ENCODE results near the gene EIF4E3. TPM values are rescaled to one million over a fixed set of nuclear protein-coding genes. Genes with fewer than 3 reads are reported as not detected.

EIF4E3 gene
- total RNA-seq, 1 donor from 2014 or later = 48.9 TPM

DNA sequence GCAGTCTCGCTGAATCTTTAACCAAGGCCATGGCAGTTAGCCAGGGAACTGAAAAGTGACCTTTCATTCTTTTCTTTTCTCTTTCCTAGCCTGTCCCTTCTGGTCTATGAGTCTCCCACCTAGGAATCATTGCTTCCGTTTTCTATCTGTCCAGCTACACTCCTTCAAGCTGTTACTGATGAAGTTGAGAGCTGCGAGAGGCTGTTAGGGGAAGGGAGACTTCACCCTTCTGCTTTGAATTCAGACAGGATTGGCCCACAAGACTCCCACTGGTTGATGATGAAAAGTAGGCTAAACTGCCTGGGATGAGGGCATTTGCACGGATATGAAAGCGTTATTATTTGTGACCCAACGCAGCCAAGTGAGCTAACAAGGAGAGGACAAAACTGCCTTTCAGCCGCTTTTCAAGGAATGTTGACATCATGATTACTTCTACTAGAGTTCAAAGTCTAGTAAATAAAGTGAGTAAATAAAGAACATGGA, 30.2 kb downstream of the EIF4E3 start:
- intact Hi-C loops (cut with micrococcal nuclease) = no loop called here
- no peak overlapping the region for H3K27ac ChIP-seq (replicated peaks)
- no peaks in the 10 kb centered on the region for H3K9me3 ChIP-seq (replicated peaks)
- peaks cover 19% of the 10 kb centered on the region for H3K36me3 ChIP-seq
- no peaks in the 10 kb centered on the region for H3K27me3 ChIP-seq (ENCODE audit: low read depth)
- DNase-seq = no peak
- H3K4me3 ChIP-seq = no peak overlapping the region
- peaks cover 26% of the 10 kb centered on the region for H3K4me1 ChIP-seq
- no peak for TF ChIP-seq CTCF (IDR thresholded peaks at IDR 0.05; ENCODE audit: borderline replicate concordance)

DNA sequence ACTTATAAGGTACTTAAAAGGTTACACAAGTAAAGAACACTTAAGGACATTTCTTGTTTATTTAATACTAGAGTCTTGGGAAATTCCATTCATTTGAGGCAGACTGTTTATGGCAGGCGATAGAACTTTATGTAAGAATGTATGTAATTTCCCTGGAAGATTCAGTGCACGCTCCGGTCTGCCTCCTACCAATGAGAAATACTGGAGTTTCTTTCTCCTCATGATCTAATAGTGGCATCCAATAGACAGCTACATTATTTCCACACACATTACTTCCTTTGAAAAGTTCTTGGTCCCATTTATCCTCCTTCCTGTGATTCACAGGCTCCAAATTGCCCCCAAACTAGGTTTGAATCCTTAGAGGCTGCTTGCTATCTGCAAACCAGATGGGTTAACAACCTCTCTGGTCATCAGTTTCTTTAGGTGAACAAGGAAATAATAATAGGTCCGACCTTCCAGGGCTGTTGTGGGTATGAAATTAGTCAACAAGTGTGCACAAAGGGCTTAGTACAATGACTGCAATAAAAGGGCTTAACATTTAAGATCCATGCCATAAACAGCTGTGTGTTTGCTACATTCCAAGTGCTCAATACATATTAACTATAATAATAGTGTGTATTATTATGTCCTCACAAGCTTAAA, 30.7 kb downstream of the EIF4E3 start:
- Histone ChIP-seq H3K9me3 (replicated peaks) (no peaks in the 10 kb centered on the region), H3K36me3 (peaks cover 17% of the 10 kb centered on the region), H3K27me3 (ENCODE audit: low read depth) (no peaks in the 10 kb centered on the region), H3K4me1 (peaks cover 29% of the 10 kb centered on the region), H3K4me3 (no peak overlapping the region), H3K27ac (replicated peaks) (no peak overlapping the region)
- TF ChIP-seq CTCF (IDR thresholded peaks at IDR 0.05; ENCODE audit: borderline replicate concordance) = no peak
- DNase-seq = no peak
- intact Hi-C loops (cut with micrococcal nuclease) = no loop called here

DNA sequence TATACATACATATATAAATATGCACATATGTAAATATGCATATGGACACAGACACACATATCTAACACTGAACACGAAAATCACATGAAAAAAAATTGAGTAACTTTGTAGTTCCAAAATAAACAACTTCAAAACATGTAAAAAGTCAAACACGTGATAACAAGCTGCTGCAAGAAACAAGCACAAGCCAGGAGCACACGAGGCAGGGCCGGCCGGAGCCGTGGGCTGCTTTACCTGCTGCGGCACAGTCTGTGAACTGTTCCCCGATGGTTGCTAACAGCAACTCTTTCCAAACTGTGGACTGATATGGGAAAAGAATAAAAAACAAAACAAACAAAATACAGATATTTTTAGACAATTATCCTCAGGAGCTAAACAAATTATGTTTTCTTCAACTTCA, 31.6 kb downstream of the EIF4E3 start:
- H3K27me3 ChIP-seq (ENCODE audit: low read depth) = no peaks in the 10 kb centered on the region
- H3K27ac ChIP-seq (replicated peaks) = no peak overlapping the region
- peaks cover 29% of the 10 kb centered on the region for H3K4me1 ChIP-seq
- no peaks in the 10 kb centered on the region for H3K9me3 ChIP-seq (replicated peaks)
- intact Hi-C loops (cut with micrococcal nuclease) = no loop called here
- TF ChIP-seq CTCF (IDR thresholded peaks at IDR 0.05; ENCODE audit: borderline replicate concordance) = no peak
- H3K4me3 ChIP-seq = no peak overlapping the region
- peaks cover 9% of the 10 kb centered on the region for H3K36me3 ChIP-seq
- DNase-seq = no peak

DNA sequence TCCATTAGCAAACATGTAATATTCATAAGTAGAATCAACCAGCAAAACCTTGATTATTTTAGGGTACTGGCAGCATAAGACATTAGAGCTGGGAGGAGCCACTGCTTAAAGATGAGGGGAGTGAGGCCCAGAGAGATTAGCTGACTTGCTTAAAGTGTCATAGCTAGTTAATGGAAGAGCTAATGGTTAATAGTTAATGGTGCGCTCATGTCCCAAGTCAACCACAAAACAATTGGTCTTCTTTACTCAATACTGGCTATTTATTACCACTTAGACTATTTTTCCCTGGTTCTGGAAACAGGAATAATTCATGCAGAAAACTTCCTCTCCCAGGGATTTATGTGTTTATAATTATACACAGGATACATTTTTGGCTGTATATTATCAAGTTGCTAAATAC, 33.1 kb downstream of the EIF4E3 start:
- Histone ChIP-seq H3K27me3 (ENCODE audit: low read depth) (no peaks in the 10 kb centered on the region), H3K9me3 (replicated peaks) (no peaks in the 10 kb centered on the region), H3K4me1 (peaks cover 29% of the 10 kb centered on the region), H3K4me3 (no peak overlapping the region), H3K36me3 (peaks cover 3% of the 10 kb centered on the region), H3K27ac (replicated peaks) (no peak overlapping the region)
- intact Hi-C loops (cut with micrococcal nuclease) = no loop called here
- TF ChIP-seq CTCF (IDR thresholded peaks at IDR 0.05; ENCODE audit: borderline replicate concordance) = no peak
- DNase-seq = no peak

- H3K4me3 ChIP-seq = no peak overlapping the region
- H3K36me3 ChIP-seq = peaks cover 9% of the 10 kb centered on the region
- intact Hi-C loops (cut with micrococcal nuclease) = no loop called here
- no peaks in the 10 kb centered on the region for H3K9me3 ChIP-seq (replicated peaks)
- peak overlapping the region; percentile 54 for H3K27ac ChIP-seq (replicated peaks)
- peaks cover 30% of the 10 kb centered on the region for H3K4me1 ChIP-seq
- DNase-seq = no peak
- no peaks in the 10 kb centered on the region for H3K27me3 ChIP-seq (ENCODE audit: low read depth)
- no peak for TF ChIP-seq CTCF (IDR thresholded peaks at IDR 0.05; ENCODE audit: borderline replicate concordance)
Observed at GRCh38 chr3:71690341-71690841, 34.8 kb downstream of the EIF4E3 start.

All from left ventricle myocardium inferior (tissue), 1 donor.